ENCODE measurements around the gene S100A2.
A peak's percentile ranks its signal among the peaks of the same experiment; 100 is the strongest.
"Not testable (repeated sequence)": the region's sequence is repeated elsewhere in the genome, so short reads cannot be mapped to it uniquely, and the experiment has no call there.

The S100A2 gene

DNA sequence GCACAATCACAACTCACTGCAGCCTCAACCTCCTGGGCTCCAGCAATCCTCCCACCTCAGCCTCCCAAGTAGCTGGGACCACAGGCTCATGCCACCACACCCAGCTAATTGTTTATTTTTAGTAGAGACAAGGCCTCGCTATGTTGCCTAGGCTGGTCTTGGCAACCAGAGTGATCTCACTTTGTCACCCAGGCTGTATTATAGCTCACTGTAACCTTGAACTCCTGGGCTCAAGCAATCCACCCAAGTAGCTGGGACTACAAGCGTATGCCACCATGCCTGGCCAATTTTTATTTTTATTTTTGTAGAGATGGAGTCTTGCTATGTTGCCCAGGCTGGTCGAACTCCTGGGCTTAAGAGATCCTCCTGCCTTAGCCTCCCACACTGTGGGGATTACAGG, 3.6 kb downstream of the S100A2 start:
- not testable (repeated sequence) for DNase-seq

DNA sequence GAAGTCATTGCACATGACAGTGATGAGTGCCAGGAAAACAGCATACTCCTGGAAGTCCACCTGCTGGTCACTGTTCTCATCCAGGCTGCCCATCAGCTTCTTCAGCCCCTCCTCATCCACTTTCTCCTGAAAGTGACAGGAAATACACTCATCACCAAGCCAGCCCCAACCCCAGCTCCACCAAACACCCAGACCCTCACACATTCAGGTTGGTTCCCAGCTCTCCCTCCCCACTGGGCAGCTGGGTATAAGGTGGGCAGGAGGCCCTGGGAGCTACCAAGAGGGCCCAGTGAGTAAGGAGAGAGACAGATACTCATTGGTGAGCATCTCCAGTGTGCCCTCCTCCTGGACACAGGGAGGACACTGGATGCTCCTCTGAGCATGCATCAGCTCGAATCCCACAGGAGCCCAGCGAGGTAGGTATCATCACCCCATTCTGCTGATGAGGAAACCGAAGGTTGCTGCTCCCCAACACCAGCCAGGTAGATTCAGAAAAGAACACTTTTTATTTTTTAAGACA, 4.1 kb downstream of the S100A2 start:
- no peak for DNase-seq

DNA sequence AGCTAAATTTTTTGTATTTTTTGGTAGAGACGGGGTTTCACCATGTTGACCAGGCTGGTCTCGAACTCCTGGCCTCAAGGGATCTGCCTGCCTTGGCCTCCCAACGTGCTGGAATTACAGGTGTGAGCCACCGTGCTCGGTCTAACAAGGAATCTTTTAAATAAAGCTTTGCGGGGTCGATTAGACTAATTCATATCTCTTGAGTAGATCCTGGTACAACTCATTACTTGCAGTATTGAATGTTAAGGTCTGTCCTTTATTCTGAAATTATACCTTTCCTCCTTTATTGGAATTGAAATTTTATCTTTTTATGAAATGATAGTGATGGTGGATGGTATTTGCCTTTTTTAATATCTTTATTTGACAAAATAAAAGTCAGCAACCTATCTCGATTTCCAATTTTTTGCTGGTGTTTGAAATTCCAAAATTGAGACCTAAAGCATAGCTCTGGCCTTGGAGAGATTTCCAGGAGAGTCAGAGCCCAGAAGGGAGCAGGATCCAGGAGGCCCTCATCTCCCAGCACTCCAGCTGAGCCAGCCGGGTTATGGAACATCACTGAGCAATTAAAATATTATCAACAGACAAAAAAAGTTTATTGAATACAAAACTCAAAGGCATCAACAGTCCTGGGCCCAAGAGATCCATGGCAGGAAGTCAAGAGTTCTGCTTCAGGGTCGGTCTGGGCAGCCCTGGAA, 4.7 kb downstream of the S100A2 start:
- no peak for DNase-seq

DNA sequence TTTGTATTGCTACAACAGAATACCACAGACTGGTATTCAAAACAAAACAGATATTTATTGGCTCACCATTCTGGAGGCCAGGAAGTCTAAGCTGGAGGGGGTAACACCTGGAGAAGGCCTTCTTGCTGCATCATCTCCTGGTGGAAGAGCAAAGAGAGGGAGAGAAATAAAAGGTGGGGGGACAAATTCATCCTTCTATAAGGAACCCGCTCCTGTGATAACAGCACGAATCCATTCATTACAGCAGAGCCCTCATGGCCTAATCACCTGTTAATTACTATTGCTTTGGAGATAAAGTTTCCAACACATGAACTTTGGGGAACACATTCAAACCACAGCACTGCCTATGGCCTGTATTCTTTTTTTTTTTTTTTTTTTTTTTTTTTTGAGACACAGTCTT, 5.4 kb downstream of the S100A2 start:
- no peak for DNase-seq

DNA sequence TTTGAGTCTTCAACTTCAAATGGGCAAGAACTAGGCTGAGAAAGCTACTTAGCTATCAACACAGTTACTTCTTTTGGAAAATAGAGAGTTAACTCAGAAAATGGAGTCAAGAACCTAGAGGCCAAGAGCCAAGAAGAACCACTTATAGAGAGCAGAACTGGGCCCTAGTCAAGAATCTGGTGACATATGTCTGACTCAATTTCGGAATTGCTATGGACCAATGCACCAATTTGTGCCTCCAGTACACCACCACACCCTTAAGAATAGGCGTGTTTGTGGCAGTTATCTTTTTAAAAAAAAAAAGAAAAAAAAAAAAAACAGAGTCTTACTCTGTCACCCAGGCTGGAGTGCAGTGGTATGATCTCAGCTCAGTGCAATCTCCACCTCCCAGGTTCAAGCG, 7.8 kb downstream of the S100A2 start:
- DNase-seq: no peak

DNA sequence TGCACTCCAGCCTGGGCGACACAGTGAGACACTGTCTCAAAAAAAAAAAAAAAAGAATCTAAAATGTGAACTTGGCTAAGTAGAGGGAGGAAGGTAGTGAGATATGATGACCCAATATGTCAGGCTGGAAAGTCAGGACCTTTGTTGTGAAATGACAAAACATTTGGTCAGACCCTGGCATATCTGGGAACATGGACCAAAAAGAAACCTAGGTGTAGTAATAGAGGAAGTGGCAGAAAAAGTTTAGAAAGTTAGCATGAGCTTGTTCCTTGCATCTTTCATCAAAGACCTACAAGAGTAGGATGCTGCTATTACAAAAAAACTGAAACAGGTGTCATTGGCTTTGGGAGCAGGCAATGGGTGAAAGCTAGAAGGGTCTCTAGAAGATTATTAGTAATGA, 9.3 kb downstream of the S100A2 start:
- DNase-seq: no peak

DNA sequence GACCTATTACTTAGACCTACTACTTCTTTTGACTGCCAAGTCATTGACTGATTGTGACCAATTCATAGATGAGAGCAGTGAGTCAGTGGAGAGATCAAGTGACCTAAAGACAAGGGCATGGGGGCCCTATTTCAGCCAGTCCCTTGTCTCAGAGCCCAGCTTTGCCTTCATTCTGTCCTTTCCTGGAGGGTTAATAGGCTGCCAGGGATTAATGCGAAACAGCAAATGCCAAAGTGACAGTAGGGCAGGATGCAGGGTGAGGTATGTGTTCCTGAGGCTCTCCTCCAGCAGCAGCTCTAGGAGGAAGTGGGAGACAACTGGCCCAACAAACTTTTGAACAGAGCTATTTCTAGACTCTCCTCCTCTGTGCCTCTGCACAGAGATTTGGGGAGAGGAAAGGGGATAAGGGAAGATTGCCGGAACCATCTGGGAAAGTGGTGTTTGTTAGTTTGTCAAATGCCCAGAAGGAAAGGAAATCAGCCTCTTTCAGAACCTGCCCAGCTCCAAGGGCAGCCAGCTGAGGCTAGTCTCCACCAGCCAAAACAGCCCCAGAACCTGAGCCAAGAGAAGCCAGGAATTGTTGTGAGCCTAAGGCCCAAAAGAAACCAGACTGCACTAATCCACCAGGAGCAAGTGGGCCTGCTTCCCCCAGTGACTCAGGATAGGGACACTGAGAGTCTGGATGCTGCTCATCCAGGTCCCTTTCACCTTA, 11.7 kb downstream of the S100A2 start:
- no peak for DNase-seq

DNA sequence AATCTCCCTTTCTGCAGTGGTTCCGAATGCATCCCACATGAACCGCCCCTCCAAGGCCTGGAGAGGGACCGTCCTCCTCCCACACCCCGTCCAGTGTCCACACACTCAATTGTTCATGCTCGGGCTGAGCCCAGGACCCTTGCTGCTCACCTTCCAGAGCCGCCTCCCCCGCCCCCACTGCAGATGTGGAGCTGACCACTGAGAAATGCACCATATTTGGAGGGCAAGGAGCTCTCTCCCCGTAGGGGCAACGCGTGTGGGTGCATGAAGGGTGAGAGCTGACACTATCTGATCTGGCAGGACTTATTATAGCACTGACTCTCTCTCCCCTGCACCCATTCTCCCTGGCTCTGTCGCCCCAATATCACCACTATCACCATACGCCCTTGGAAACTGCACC, 12.5 kb downstream of the S100A2 start:
- no peak for DNase-seq

DNA sequence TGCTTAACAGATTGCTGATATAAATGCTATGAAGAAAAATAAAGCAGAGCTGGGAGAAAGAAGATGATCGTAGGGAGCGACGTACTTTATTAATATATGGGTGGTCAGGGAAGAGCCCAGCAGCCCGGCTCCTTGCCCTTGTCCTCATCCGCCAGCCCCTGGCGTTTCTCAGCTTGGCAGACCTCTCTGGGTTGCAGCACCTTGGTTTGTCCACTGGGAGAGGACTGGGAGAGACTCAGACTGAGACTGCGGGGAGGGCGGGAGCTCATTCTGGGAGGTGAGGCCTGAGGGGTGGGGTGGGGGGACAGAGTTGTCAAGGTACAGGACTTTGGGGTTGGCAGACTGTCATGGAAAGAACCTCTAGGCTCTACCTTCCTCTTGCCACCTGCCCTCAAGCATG, 13.3 kb downstream of the S100A2 start:
- DNase-seq: no peak

DNA sequence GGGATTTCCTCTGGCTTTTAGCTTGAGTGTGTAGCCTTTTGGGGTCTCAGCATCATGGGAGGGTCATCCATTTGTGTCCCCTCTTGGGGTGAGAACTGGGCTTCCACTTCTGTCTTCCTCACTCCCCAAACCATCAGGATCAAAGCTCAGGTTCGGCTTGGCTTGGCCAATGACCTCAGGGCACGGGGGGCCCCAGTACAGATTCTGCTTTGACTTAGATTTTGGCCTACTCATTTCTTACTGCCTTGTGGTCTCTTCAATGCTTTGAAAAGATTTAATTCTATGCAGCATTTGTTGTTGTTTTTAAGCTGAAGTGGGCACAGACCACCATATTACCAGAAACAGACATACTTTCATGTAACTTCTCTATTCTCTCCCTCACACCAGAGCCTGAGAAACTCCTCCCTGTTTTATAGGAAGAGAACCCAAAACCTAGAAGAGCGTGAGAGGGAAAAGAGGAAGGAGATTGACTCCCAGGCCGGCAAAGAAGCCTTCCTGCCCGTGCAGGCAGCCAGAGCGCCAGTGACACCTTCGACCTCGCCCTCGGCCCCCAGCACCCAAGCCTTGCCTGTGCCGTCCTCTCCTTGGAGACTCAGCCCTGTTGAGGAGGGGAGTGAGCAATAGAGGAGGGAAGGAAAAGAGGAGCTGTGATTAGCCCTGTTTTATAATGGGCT, 14.7 kb downstream of the S100A2 start:
- no peak for DNase-seq

DNA sequence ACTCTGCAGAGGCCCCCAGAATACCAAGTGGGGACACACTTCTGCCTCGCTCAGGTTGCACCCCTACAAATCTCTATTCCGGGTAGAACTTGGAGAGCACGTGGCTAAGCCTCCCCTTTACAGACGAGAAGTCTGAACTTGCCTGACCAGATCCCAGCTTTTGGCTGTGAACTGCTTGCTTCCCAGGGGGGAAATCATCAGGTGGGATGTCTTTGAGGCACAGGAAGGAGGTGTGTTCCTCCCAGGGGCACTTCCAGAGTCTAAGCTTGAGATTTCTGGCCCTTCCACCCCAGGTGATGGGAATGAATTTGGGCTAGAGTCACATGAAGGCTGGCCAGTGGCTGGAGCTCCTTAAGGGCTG, 15.3 kb downstream of the S100A2 start:
- no peak for DNase-seq

DNA sequence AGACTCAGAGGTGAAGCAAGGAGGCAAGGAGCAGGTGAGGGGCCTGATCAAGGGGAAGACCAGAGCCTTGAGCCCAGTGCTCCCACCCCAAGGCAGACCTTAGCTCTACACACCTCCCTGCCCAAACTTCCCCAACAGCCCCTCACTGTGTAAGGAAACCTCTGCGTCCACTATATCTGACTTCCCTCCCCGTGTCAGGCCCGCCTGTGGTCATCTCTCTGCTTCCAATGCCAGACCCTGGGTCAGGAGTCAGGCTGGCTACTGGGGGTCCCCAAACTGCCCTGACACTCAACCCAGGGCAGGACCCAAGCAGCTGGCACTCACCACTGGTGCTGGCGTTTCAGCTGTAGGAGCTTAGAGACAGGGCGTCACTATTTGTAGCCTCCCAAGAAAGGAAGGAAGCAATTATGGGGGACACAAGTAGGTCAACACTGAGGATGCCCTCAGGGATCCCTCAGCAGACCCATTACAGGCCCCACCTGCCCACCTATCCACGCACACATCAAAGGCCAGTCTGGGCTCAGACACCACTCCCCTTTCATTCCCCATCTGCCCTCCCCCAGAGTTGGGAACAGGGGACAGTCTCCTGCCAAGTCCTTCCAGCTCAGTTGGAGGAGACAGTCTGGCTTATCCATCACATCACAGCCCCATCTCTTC, 15.8 kb downstream of the S100A2 start:
- DNase-seq: no peak

DNA sequence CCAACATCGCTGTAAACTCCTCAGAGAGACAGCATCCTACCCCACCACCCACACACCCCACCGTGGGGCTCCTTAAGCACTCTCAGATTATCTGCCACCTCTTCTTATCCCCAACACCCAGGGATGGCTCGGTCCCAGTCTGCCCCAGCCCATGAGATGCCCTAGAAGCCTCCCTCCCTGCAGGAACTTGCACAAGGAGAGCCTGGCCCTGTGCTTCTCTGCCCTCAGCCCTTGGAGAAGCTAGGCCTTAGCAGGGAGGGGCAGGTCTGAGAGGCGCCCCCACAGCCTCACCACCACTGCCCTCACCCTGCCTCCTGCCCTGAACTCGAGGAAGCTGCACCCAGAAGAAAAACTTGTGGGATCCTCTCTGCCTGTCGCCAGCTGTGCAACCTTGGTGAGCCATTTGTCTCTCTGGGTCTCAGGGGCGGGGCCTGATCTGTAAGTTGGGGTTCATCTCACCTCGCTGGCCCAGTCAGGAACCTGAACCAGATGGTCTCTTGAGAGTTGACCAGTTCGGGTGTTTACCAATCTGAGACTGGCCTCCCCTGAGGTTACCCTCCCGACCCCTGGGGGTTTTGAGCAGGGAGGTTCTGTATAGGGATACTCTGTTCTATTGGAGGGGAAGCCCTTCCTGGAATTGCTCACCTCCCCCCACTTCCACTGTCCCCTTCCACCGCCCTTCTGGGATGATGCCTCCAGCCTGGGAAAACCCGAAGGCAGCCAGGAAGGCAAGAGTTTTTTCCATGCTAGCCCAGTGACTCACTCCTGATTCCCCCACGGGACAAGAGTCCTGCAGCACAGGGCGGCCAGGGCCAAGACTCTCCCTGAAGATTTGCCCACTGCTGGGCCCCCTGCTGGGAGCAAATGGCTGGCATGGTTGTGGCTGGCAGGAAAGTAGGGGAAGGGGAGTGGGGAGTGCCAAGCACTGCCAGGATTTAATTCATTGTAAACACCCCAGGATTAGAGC, 16.6 kb downstream of the S100A2 start, which contains the start of gene S100A3:
Gene S100A3, minus strand, starts transcription at position 537 of the 967 bp plus-strand sequence. CDS start 773 bp downstream, outside the sequence.
- DNase-seq: no peak

DNA sequence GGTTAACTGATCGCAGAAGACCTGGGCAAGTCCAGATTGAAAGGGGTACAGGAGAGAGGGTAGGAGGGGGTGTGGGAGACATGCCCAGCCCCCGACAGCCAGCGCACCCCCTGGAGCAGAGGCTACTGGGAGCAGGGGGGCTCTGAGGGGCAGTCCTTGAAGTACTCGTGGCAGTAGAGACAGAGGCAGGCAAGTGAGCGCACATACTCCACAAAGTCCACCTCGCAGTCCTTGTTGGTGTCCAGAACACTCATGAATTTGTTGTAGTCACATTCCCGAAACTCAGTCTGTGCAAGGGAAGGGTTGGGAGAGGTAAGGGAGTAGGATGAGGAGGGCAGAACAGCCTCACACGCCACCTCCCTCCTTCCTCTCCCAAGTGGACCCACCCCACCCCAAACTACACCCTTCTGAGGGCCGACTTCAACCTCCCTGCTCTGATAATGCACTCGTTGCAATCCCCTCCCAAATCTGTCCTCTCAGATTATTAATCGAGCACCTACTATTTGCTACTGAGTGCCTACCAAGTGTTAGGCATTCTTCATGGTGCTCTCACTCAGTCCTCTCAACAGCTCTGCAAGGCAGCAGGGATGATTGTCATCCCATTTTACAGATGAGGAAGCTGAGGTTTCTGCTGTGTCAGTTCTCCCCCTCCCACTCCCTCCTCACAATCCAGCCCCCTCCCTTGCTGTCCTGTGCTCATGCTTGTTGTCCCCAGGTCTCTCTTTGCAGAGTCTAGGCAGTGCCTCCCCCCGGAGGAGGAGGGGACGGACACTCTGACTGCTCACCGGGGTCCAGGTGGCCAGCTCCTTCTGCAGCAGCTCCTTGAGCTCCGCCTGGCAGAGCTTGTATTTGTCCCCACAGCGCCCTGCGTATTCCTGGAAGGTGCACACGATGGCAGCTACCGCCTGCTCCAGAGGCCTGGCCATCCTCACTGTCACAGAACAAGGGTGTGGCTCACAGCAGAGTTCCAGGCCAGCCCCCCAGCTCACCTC, 17.8 kb downstream of the S100A2 start:
- DNase-seq: no peak

DNA sequence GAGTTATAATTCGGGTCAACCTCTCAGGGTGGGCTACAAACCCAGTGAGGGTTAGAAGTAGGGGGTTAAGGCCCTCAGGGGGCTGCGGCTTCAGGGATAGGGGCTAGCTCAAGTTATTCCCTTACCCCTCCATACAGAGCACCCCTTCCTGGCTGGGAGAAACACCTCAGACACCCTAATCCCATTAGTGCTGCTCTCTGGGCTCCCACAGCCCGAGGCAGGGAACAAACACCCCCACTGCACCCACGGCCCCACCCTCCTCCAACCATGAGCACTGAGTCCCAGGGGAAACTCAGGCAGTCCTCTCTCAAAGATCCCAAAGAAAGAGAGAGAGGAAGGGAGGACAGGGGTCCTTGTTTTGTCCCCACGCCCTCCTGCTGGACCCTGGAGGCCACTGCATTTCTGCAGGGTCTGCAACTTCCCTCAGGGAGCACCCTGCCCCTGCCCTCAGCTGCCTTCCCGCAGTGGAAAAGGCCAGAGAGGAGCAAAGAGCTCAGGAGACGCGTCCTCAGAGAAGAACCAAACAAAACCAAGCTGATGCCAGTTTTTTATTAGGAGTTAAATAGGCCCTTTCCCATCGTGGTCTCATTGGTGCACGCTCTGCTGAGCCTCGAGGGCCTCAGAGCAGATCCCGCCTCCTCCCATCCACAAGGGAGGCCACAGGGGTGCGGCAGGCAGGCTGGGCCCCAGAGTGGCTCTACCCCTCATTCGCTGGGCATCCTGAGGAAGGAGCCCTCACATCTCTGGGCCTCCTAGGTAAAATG, 18.7 kb downstream of the S100A2 start:
- no peak for DNase-seq

DNA sequence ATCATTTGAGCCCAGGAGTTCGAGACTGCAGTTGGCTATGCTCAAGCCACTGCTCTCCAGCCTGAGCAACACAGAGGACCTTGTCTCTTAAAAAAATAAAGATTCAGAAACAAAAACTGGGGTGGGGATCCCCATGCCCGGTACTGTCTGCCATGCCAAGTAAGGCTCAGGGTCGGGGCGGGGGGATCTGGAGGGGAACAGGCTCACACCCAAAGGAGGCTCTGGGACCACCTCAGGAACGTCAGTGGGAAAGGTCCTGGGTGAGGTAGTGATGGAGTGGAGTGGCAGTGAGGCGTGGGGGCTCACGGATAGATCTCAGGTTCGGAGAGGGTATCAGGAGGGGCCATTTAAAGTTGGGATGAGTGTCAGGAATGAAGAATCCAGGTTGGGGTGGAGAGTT, 19.3 kb downstream of the S100A2 start:
- no peak for DNase-seq

DNA sequence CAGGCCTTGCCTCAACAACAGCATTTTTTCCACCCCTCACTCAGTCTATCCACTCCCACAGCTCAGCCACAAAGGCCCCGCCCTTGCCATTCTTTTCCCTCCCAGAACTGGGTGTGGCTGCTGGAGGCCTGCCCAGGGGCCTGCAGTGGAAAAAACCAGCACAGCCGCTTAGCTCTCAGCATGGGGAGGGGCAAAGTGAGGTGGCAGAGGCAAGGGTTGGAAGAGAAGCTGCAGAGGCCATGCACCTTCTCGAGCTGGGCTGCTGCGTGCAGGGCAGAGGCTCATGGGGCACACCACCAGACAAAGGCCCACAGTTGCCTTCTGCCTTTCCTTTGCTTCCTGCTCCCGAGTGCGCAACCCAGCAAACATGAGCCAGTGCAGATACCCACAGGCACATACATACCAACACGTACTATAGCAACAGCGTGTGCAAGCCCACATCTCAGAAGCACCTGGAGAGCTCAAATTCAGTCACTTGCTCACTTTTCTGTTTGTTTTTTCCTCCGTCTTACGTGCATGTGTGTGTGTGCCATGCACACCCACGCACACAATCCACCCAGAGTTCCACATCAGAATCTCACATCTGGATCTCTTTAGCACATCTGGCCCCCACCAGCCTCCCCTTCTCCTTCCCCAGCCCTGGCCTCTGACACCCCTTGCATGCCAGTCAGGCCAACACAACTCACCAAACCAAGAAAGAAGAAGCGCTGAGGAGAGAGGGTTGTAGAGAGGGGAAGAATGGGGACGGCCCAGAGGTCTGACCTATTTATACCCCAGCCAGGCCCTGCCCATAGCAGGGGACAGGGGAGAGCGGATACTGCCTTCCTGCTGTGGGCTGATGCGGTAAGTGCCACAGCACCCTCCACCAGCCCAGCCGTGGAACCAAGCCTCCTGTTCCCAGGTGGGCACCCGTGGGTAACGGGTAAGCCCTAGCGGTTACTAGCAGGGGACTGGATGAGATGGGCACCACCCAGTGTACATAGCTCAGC, 20.3 kb downstream of the S100A2 start, which contains the start of gene S100A4:
Gene S100A4, minus strand, starts transcription at position 740 of the 989 bp plus-strand sequence. CDS start 1,012 bp downstream, outside the sequence.
- peak; percentile 92 for DNase-seq

DNA sequence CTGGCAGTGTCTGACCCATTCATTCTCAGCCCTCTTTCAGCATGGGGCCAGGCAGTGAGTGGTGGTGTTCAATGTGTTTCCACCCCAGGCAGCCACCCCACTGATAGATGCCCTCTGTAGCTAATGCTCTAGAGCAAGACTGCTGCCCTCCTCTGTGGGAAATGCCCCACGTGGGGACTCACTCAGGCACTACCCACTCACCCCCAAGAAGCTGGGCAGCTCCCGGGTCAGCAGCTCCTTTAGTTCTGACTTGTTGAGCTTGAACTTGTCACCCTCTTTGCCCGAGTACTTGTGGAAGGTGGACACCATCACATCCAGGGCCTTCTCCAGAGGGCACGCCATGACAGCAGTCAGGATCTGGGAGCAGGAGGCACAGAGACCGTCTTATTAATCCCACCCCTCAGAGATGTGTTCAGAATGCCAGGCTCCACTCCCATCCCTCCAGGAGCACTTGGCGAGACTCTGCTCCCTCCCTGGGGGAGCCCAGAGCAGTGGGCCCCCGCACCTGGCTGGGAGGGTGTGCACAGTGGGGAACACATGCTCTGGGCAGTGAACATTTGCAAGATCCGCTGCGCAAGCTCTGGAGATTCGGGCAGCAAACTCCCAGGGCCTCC, 21.1 kb downstream of the S100A2 start:
- DNase-seq: no peak
